HFFc6 (cell line): ENCODE measurements around the gene TMEM175. TPM values are rescaled to one million over a fixed set of nuclear protein-coding genes. Genes with fewer than 3 reads are reported as not detected.

Experiments
- DNase-seq: peaks from one replicate; pipeline ENCODE4 v3.0.0-alpha.2; 2018
- H3K27ac Mint-ChIP-seq: 2 replicates; pipeline ENCODE4 v1.8.0; 2020; ENCODE audit warnings: mild to moderate bottlenecking, mixed read lengths
- H3K27me3 Mint-ChIP-seq: 2 replicates; pipeline ENCODE4 v1.8.0; 2021; ENCODE audit warnings: mild to moderate bottlenecking, moderate library complexity, mixed read lengths; ENCODE audit not compliant: insufficient read depth
- H3K36me3 Mint-ChIP-seq: 2 replicates; pipeline ENCODE4 v1.8.0; 2021; ENCODE audit warnings: low read depth, mixed read lengths
- H3K4me1 Mint-ChIP-seq: 2 replicates; pipeline ENCODE4 v1.8.0; 2020; ENCODE audit warnings: low read depth, mixed read lengths
- H3K4me3 Mint-ChIP-seq: 2 replicates; pipeline ENCODE4 v1.8.0; 2020; ENCODE audit warnings: mild to moderate bottlenecking, moderate library complexity, mixed read lengths
- H3K9me3 Mint-ChIP-seq: 2 replicates; pipeline ENCODE4 v1.8.0; 2020; ENCODE audit warnings: mild to moderate bottlenecking, mixed read lengths
- total RNA-seq, 6 experiments: library from RNA; stranded (reverse); fragmentation: NEBNext Ultra II Directional; extraction: Animal tissue kit (Norgen Biotek cat#: 25700); gene quantifications; 2 replicates in 1 of 6; 3 replicates in 5 of 6; pipeline ENCODE4 v1.2.3, GENCODE V29; 2021
- TF ChIP-seq, protein P1 (sequence below): fragments of 200-600 bp; sonication (generic); IDR thresholded peaks from 2 replicates; pipeline ENCODE4 v1.5.0; 2021; ENCODE audit warnings: antibody characterized with exemption, mild to moderate bottlenecking

The TMEM175 gene
- total RNA-seq, 6 experiments from 2014 or later = 27.8 to 41.8 (median 34.1) TPM

GRCh38 chr4:947491-947971 is 15.3 kb downstream of the TMEM175 start:
- H3K9me3 Mint-ChIP-seq = no peaks in the 10 kb centered on the region
- TF ChIP-seq, protein P1, sequence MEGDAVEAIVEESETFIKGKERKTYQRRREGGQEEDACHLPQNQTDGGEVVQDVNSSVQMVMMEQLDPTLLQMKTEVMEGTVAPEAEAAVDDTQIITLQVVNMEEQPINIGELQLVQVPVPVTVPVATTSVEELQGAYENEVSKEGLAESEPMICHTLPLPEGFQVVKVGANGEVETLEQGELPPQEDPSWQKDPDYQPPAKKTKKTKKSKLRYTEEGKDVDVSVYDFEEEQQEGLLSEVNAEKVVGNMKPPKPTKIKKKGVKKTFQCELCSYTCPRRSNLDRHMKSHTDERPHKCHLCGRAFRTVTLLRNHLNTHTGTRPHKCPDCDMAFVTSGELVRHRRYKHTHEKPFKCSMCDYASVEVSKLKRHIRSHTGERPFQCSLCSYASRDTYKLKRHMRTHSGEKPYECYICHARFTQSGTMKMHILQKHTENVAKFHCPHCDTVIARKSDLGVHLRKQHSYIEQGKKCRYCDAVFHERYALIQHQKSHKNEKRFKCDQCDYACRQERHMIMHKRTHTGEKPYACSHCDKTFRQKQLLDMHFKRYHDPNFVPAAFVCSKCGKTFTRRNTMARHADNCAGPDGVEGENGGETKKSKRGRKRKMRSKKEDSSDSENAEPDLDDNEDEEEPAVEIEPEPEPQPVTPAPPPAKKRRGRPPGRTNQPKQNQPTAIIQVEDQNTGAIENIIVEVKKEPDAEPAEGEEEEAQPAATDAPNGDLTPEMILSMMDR = no peak
- no peak overlapping the region for H3K4me3 Mint-ChIP-seq
- no peak for DNase-seq
- no peaks in the 10 kb centered on the region for H3K36me3 Mint-ChIP-seq
- H3K27ac Mint-ChIP-seq = no peak overlapping the region
- peaks cover 6% of the 10 kb centered on the region for H3K27me3 Mint-ChIP-seq
- no peaks in the 10 kb centered on the region for H3K4me1 Mint-ChIP-seq

DNA sequence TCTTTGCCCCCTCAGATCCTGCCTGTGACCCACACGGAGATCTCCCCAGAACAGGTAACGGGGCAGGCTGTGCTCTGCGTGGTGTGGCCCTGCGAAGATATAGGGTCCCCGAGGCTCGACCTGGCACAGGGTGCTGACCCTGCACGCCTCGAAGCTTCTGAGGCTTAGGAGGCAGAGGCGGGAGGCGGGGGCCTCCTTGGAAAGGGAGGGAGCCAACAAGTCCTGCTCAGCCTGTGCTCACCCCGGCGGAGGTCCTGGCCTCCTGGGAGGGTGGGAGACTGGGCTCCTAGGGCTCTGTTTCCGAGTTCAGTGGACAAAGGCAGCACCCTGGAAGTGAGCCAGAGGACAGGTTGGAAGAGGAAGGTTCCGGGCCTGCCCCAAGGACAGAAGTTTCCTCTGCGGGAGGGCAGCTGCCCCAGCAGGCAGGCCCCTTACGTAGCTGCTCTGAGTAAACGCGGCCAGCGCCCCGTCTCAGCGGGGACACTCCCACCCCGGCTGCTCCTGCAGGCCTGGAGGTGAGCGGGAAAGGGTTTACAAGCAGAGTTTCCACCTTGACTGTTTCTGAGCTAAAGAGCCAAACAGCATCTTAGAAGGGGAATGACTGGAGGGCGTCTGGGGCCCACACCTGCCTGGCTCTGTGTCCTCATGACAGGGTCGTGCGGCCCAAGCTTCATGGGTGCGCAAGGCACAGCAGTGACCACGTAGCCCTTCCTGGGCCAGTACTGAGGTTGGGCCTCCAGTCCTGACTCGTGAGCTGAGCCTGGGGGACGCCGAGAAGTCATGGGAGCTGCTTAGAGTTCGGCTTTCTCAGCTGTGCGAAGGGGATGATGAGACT is 16.1 kb downstream of the TMEM175 start:
- H3K9me3 Mint-ChIP-seq = no peaks in the 10 kb centered on the region
- peaks cover 6% of the 10 kb centered on the region for H3K27me3 Mint-ChIP-seq
- H3K27ac Mint-ChIP-seq = no peak overlapping the region
- H3K36me3 Mint-ChIP-seq = no peaks in the 10 kb centered on the region
- no peak overlapping the region for H3K4me3 Mint-ChIP-seq
- DNase-seq = no peak
- TF ChIP-seq, protein P1 = no peak
- H3K4me1 Mint-ChIP-seq = no peaks in the 10 kb centered on the region

DNA sequence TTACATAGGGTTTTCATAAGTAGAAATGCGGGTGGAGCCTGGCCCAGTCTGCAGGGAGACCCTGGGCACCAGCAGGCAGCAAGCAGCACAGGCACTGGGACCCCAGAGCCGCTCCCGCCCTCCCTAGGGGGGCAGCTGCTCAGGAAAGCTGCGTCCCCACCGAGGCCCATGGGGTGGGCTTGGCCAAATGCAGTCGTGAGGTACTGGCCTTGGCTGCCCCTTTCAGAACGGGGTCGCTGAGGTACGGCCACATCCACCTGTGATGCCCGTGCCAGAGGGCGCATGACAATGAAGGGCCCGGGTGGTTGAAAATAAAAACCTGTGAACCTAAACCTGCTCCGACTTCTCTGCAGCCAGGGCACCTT is 16.7 kb downstream of the TMEM175 start:
- Mint-ChIP-seq H3K4me3 (no peak overlapping the region), H3K27me3 (peaks cover 6% of the 10 kb centered on the region), H3K27ac (no peak overlapping the region), H3K4me1 (no peaks in the 10 kb centered on the region), H3K36me3 (no peaks in the 10 kb centered on the region), H3K9me3 (no peaks in the 10 kb centered on the region)
- TF ChIP-seq, protein P1 = no peak
- DNase-seq = no peak

DNA sequence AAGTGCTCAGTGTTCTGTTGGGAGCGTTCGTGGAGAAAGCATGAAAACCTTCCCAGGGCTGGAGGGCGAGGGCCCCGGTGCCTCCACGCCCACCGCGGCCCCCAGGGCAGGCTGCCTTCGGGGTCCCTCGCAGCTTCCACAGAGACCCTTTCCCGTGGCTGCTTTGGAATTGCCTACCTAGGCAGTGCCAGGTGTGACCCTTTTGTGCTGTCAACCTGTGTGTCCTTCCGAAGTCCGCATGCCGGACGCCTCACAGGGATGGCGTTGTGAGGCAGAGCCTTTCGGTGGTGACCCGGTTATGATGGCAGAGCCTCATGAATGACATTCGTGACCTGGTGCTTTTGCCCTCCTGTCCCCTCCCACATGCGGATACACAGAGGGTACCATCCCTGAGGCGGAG is 17.4 kb downstream of the TMEM175 start:
- Mint-ChIP-seq H3K4me1 (no peaks in the 10 kb centered on the region), H3K36me3 (peaks cover 2% of the 10 kb centered on the region; the same call in 1 of the 2 replicates), H3K27ac (no peak overlapping the region), H3K27me3 (peaks cover 3% of the 10 kb centered on the region), H3K9me3 (no peaks in the 10 kb centered on the region), H3K4me3 (no peak overlapping the region)
- TF ChIP-seq, protein P1 = no peak
- no peak for DNase-seq

DNA sequence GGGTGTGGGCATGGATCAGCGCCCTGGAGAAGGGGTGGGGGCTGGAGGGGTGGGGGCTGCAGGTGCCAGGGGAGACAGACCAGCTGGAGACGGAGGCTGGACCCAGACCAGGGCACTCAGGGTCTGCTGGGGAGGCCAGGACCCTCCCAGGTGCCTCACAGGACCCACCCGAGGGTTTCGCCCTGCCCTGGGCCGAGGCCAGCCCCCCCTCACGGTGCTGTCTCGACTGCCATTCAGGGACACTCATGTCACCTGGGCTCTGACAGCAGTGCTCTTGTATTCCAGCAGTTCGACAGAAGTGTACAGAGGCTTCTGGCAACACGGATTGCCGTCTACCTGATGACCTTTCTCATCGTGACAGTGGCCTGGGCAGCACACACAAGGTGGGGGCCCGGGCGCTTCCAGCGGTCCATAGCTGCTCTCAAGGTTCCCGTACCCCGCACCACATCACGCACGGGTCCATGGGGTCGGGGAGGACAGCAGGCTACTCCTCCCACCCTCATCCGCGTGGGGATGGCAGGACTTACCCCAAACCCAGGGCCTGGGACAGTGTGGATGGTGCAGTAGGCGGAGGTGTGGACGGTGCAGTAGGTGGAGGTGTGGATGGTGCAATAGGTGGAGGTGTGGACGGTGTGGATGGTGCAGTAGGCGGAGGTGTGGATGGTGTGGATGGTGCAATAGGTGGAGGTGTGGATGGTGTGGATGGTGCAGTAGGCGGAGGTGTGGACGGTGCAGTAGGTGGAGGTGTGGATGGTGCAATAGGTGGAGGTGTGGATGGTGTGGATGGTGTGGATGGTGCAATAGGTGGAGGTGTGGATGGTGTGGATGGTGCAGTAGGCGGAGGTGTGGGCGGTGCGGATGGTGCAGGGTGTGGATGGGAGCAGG is 18.1 kb downstream of the TMEM175 start:
- DNase-seq = no peak
- no peaks in the 10 kb centered on the region; the same call in none of the 2 replicates for H3K27me3 Mint-ChIP-seq
- H3K9me3 Mint-ChIP-seq = no peaks in the 10 kb centered on the region
- TF ChIP-seq, protein P1 = no peak
- H3K4me3 Mint-ChIP-seq = no peak overlapping the region
- H3K27ac Mint-ChIP-seq = no peak overlapping the region
- no peaks in the 10 kb centered on the region for H3K4me1 Mint-ChIP-seq
- H3K36me3 Mint-ChIP-seq = peaks cover 5% of the 10 kb centered on the region; the same call in 1 of the 2 replicates
